GM13976 (cell line): ENCODE data around the gene FCN2.

Source experiments
- DNase-seq: peaks from one replicate; pipeline ENCODE4 v3.0.0; 2012; ENCODE audit warnings: low spot score
- in situ Hi-C: fragments of 300-500 bp; cut with MboI; formaldehyde crosslinking; loops from one replicate; pipeline ENCODE4 v1.12.0; 2022; ENCODE audit warnings: low sequenced_read_pairs, mixed read lengths, inconsistent platforms; ENCODE audit not compliant: unreplicated experiment
- TF ChIP-seq, protein P1 (sequence below): IDR thresholded peaks from 2 replicates; pipeline ENCODE4 v1.5.1; 2012; ENCODE audit warnings: borderline replicate concordance, mild to moderate bottlenecking; ENCODE audit not compliant: insufficient read depth; ENCODE audit errors: extremely low read depth, missing control alignments, control extremely low read depth

The FCN2 gene

DNA sequence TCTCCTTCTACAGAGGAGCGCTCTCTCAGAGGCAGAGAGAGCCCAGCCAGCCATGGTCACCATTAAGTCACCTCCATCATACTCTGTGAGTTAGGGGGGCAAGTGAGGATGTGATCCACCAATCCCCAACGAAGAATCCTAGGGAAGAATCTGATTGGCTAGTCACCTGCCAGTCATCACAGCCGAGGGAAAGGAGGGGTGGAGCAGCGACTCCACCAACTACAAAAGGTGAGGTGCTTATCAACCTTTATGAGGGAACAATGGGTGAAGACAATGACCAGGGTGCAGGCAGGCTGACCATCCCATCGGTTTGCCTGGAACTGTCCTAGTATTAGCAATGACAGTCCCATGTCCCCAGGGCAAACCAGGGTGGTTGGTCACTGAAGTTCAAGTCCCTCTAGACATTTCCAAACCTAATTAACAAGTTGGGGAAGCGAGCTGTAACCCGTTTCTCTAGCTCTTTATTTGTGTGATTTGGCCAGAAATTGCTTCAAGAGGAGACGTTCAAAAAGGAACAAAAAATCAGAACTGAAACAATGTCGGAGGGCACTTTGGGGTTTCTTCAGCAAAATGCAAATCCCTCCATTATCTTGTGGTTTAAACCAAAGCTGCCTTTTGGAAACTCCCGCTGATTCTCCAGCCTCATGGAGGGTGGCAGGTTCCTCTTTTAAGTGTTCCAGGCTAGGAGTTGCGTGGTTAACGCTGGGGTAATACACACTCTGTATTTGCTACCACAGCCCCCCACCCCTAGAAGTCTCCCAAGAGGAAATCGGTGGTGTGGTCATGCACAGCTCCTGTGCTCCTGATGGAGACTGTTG is 55.9 kb downstream of the FCN2 start:
- peak; percentile 64 for DNase-seq
- in situ Hi-C loops, result no loop called here
- TF ChIP-seq, protein P1, sequence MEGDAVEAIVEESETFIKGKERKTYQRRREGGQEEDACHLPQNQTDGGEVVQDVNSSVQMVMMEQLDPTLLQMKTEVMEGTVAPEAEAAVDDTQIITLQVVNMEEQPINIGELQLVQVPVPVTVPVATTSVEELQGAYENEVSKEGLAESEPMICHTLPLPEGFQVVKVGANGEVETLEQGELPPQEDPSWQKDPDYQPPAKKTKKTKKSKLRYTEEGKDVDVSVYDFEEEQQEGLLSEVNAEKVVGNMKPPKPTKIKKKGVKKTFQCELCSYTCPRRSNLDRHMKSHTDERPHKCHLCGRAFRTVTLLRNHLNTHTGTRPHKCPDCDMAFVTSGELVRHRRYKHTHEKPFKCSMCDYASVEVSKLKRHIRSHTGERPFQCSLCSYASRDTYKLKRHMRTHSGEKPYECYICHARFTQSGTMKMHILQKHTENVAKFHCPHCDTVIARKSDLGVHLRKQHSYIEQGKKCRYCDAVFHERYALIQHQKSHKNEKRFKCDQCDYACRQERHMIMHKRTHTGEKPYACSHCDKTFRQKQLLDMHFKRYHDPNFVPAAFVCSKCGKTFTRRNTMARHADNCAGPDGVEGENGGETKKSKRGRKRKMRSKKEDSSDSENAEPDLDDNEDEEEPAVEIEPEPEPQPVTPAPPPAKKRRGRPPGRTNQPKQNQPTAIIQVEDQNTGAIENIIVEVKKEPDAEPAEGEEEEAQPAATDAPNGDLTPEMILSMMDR, result no peak
